ENCODE data around the gene DDX27.

DDX27 gene

GRCh38 chr20:49293122-49293521 is 73.9 kb downstream of the DDX27 start:
- DNase-seq: no peak
